Measurements from ENCODE around the gene CASZ1. TPM values are rescaled to one million over a fixed set of nuclear protein-coding genes. Genes with fewer than 3 reads are reported as not detected.
A peak's percentile ranks its signal among the peaks of the same experiment; 100 is the strongest.

Gene CASZ1
- total RNA-seq, 2 donors from 2014 or later: 13.5 to 17.8 TPM

GRCh38 chr1:10602936-10603335 lies 193.5 kb downstream of the CASZ1 start:
- Mint-ChIP-seq H3K4me3 (no peak overlapping the region), H3K27me3 (no peaks in the 10 kb centered on the region), H3K4me1 (ENCODE audit: low read depth in 2 of 2) (peaks cover 0 to 3% of the 10 kb centered on the region in 2 donors), H3K27ac (no peak overlapping the region), H3K9me3 (no peaks in the 10 kb centered on the region), H3K36me3 (no peaks in the 10 kb centered on the region)
- DNase-seq (ENCODE audit: low spot score): no peak
- ATAC-seq: no peak

GRCh38 chr1:10601342-10602070 lies 194.9 kb downstream of the CASZ1 start:
- no peak for ATAC-seq
- H3K9me3 Mint-ChIP-seq: no peaks in the 10 kb centered on the region
- no peaks in the 10 kb centered on the region for H3K27me3 Mint-ChIP-seq
- H3K4me3 Mint-ChIP-seq: no peak overlapping the region
- DNase-seq (ENCODE audit: low spot score): no peak
- H3K4me1 Mint-ChIP-seq (ENCODE audit: low read depth in 2 of 2): peaks cover 0 to 3% of the 10 kb centered on the region in 2 donors
- H3K27ac Mint-ChIP-seq: no peak overlapping the region
- H3K36me3 Mint-ChIP-seq: no peaks in the 10 kb centered on the region

DNA sequence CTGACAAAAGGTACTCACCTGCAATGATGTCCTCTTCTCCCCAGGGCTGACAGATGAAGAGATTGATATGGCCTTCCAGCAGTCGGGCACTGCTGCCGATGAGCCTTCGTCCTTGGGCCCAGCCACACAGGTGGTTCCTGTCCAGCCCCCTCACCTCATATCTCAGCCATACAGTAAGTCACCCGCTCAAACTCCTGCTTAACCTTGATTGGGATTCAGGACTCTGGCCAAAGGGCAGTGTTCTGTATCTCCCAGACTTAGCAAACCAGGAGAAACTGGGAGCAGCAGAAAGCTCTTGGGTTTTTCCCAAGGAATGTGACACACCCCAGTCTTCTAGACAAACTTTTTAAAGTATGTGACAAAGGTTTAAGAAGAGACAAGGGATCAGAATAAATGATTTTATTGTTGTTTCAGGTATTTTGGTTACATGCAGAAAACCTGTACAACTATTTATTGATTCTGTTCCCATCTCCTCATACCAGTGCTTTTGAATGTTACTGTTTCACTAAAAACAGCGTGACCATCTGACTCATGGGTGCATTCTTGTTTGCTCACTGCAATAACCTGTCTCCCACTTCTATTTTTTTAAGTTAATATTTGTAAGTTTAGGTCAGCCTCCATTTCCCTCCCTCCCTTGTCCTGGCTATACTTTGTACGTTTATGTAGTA lies 197.1 kb downstream of the CASZ1 start:
- H3K4me1 Mint-ChIP-seq (ENCODE audit: low read depth in 2 of 2): peaks cover 0 to 3% of the 10 kb centered on the region in 2 donors
- DNase-seq (ENCODE audit: low spot score) (no peak), ATAC-seq (no peak)
- H3K27me3 Mint-ChIP-seq: no peaks in the 10 kb centered on the region
- H3K27ac Mint-ChIP-seq: no peak overlapping the region
- H3K36me3 Mint-ChIP-seq: no peaks in the 10 kb centered on the region
- no peaks in the 10 kb centered on the region for H3K9me3 Mint-ChIP-seq
- H3K4me3 Mint-ChIP-seq: no peak overlapping the region

- no peaks in the 10 kb centered on the region for H3K27me3 Mint-ChIP-seq
- H3K36me3 Mint-ChIP-seq: no peaks in the 10 kb centered on the region
- no peak overlapping the region for H3K4me3 Mint-ChIP-seq
- H3K27ac Mint-ChIP-seq: no peak overlapping the region
- DNase-seq (ENCODE audit: low spot score) (no peak), ATAC-seq (no peak)
- H3K9me3 Mint-ChIP-seq: no peaks in the 10 kb centered on the region
- H3K4me1 Mint-ChIP-seq (ENCODE audit: low read depth in 2 of 2): peaks cover 0 to 3% of the 10 kb centered on the region in 2 donors
Measured at GRCh38 chr1:10598389-10598702, 198.1 kb downstream of the CASZ1 start.

GRCh38 chr1:10597492-10598388 lies 198.7 kb downstream of the CASZ1 start:
- ATAC-seq (no peak), DNase-seq (ENCODE audit: low spot score) (no peak)
- Mint-ChIP-seq H3K36me3 (no peaks in the 10 kb centered on the region), H3K27me3 (no peaks in the 10 kb centered on the region), H3K27ac (no peak overlapping the region), H3K4me1 (ENCODE audit: low read depth in 2 of 2) (peaks cover 0 to 3% of the 10 kb centered on the region in 2 donors), H3K9me3 (no peaks in the 10 kb centered on the region), H3K4me3 (no peak overlapping the region)

DNA sequence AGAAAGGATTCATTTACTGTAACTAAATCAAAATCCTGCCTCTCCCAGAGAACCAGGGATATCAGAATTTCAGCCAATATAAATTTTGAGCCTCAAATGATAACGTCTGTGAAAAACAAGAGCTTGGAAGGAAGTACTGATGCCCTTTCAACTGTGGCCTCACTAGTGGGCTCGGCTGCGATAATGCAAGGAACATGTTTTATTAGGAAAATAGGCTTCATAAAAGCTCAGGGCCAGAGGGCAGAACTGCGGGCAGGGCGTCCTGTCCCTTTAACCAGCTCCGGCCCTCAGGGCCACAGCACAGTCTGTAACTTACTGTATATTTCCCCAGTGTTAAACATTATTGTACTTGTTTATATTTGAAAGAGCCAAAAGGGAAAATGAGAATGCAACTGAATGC lies 199.7 kb downstream of the CASZ1 start:
- H3K4me3 Mint-ChIP-seq: no peak overlapping the region
- no peak for DNase-seq (ENCODE audit: low spot score)
- ATAC-seq: no peak
- H3K9me3 Mint-ChIP-seq: no peaks in the 10 kb centered on the region
- H3K36me3 Mint-ChIP-seq: no peaks in the 10 kb centered on the region
- H3K27me3 Mint-ChIP-seq: no peaks in the 10 kb centered on the region
- H3K4me1 Mint-ChIP-seq (ENCODE audit: low read depth in 2 of 2): peaks cover 0 to 3% of the 10 kb centered on the region in 2 donors
- H3K27ac Mint-ChIP-seq: no peak overlapping the region

- no peaks in the 10 kb centered on the region for H3K27me3 Mint-ChIP-seq
- no peaks in the 10 kb centered on the region for H3K36me3 Mint-ChIP-seq
- peaks cover 0 to 7% of the 10 kb centered on the region in 2 donors for H3K4me1 Mint-ChIP-seq (ENCODE audit: low read depth in 2 of 2)
- peak overlapping the region in 1 of 2 donors; percentile 56 for H3K27ac Mint-ChIP-seq
- no peak overlapping the region for H3K4me3 Mint-ChIP-seq
- ATAC-seq (no peak), DNase-seq (ENCODE audit: low spot score) (no peak)
- no peaks in the 10 kb centered on the region for H3K9me3 Mint-ChIP-seq
Measured at GRCh38 chr1:10594595-10595223, 201.7 kb downstream of the CASZ1 start.

DNA sequence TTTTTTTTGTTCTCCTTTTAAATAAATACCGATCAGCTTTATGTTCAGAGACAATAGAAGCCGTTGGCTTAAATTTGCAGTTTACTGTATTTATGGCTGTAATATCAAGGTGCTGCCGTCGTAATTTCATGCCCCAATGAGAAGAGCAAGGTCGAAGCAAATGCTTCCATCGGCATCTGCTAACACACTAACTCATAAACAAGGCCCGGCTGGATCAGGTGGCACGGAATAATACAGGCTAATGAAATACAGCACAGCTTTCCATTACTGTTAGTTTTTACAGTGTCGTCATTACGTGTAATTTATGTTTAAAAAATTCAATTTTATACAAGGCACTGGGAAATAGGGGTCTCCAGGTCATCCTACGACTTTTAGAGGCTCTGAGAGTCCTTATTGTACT lies 202.7 kb downstream of the CASZ1 start:
- DNase-seq (ENCODE audit: low spot score) (no peak), ATAC-seq (no peak)
- Mint-ChIP-seq H3K4me3 (no peak overlapping the region), H3K9me3 (no peaks in the 10 kb centered on the region), H3K27ac (no peak overlapping the region), H3K4me1 (ENCODE audit: low read depth in 2 of 2) (peaks cover 0 to 7% of the 10 kb centered on the region in 2 donors), H3K36me3 (no peaks in the 10 kb centered on the region), H3K27me3 (no peaks in the 10 kb centered on the region)

DNA sequence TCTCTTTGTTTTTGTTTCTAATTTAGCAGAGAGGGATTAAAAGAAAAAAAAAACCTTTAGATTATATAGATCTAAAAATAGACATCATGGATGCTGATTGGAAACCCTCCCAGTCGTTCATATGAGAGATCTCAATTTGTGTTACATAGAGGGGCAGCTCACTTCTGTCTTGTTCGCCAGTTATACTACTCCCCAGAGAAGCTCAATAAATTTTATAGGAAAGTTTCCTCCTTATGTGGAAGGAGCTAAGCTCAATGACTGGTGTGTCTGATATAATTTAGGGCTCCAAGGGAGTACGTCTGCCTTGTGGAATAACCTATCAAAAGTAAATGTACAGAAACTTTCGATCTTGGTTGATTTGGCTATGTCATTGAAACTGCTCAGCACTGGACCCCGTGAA lies 204.1 kb downstream of the CASZ1 start:
- no peak overlapping the region for H3K27ac Mint-ChIP-seq
- H3K9me3 Mint-ChIP-seq: no peaks in the 10 kb centered on the region
- peaks cover 0 to 4% of the 10 kb centered on the region in 2 donors for H3K4me1 Mint-ChIP-seq (ENCODE audit: low read depth in 2 of 2)
- H3K36me3 Mint-ChIP-seq: no peaks in the 10 kb centered on the region
- no peak for DNase-seq (ENCODE audit: low spot score)
- no peaks in the 10 kb centered on the region for H3K27me3 Mint-ChIP-seq
- no peak overlapping the region for H3K4me3 Mint-ChIP-seq
- no peak for ATAC-seq

GRCh38 chr1:10591010-10591409 lies 205.4 kb downstream of the CASZ1 start:
- Mint-ChIP-seq H3K4me1 (ENCODE audit: low read depth in 2 of 2) (peaks cover 0 to 8% of the 10 kb centered on the region in 2 donors), H3K4me3 (no peak overlapping the region), H3K27ac (no peak overlapping the region), H3K36me3 (no peaks in the 10 kb centered on the region), H3K9me3 (no peaks in the 10 kb centered on the region), H3K27me3 (no peaks in the 10 kb centered on the region)
- ATAC-seq (no peak), DNase-seq (ENCODE audit: low spot score) (no peak)

DNA sequence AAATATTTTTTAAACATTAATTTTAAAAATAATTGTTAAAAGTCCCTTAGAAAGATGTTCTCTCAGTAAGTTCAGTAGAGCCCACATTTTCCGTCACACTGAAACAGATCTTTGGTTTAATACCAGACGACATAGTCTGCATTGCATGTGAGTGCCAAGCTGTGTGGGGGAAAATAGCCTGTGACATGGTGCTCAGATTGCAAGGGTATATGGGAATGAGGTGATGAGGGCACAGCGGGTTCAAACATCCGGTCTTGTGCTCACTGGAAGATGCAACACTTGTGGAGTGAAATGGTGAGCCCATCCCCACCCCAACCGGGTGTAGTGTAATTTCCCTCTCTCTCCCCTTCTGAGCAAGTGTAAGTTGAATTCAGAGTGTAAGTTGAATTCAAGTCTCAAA lies 207.4 kb downstream of the CASZ1 start:
- Mint-ChIP-seq H3K36me3 (no peaks in the 10 kb centered on the region), H3K27me3 (no peaks in the 10 kb centered on the region)
- DNase-seq (ENCODE audit: low spot score): no peak

DNA sequence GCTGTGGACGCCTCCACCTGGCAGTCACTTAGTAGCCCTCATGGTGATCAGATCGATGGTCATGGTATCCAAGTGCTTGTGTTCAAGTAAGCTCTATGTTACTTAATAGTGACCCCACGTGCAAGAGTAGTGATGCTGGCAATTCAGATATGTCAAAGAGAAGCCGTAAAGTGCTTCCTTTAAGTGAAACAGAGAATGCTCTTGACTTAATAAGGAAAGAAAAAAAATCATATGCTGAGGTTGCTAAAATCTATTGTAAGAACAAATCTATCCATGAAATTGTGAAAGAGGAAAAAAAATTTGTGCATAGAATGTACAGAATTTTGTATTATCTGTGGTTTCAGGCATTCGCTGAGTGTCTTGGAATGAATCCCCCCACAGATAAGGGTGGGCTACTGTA lies 207.8 kb downstream of the CASZ1 start:
- no peaks in the 10 kb centered on the region for H3K27me3 Mint-ChIP-seq
- H3K4me1 Mint-ChIP-seq (ENCODE audit: low read depth in 2 of 2): peaks cover 5 to 10% of the 10 kb centered on the region in 2 donors
- no peaks in the 10 kb centered on the region for H3K36me3 Mint-ChIP-seq
- DNase-seq (ENCODE audit: low spot score): no peak
- H3K27ac Mint-ChIP-seq: no peak overlapping the region
- no peaks in the 10 kb centered on the region for H3K9me3 Mint-ChIP-seq
- no peak for ATAC-seq
- no peak overlapping the region for H3K4me3 Mint-ChIP-seq

More for the DNA sequence above, 207.4 kb downstream of the CASZ1 start:
- no peaks in the 10 kb centered on the region for H3K9me3 Mint-ChIP-seq
- H3K4me1 Mint-ChIP-seq (ENCODE audit: low read depth in 2 of 2): peaks cover under 1 to 10% of the 10 kb centered on the region in 2 donors
- ATAC-seq: no peak
- H3K27ac Mint-ChIP-seq: no peak overlapping the region
- no peak overlapping the region for H3K4me3 Mint-ChIP-seq
